Measurements from ENCODE around the gene RNF213.

The RNF213 gene

GRCh38 chr17:80289616-80290015, 29.0 kb downstream of the RNF213 start:
- H3K79me2 ChIP-seq (ENCODE audit: low read length): no peaks in the 10 kb centered on the region
- H3K36me3 ChIP-seq (replicated peaks; ENCODE audit: insufficient read depth, low read length): no peaks in the 10 kb centered on the region
- H4K20me1 ChIP-seq (ENCODE audit: insufficient read depth, low read length): no peaks in the 10 kb centered on the region
- H2AFZ ChIP-seq (ENCODE audit: low read length): no peak overlapping the region
- no peak for DNase-seq
- H3F3A ChIP-seq (ENCODE audit: insufficient read depth, low read length): peaks cover 14% of the 10 kb centered on the region
- H3K4me3 ChIP-seq (ENCODE audit: low read length): no peak overlapping the region
- 0 out of 2 replicates have a peak, but pooled peaks cover 5% of the 10 kb centered on the region for H3K4me1 ChIP-seq (ENCODE audit: low read length)
- H3K9ac ChIP-seq (ENCODE audit: low read length): no peak overlapping the region
- no peaks in the 10 kb centered on the region for H3K9me2 ChIP-seq (replicated peaks; ENCODE audit: insufficient read depth, low read length)
- H3K9me3 ChIP-seq (replicated peaks; ENCODE audit: insufficient read depth, low read length): no peaks in the 10 kb centered on the region
- TF ChIP-seq CTCF (IDR thresholded peaks at IDR 0.05; ENCODE audit: low read length) (no peak), EZH2phosphoT487 (IDR thresholded peaks at IDR 0.05; ENCODE audit: low read length) (no peak), EZH2 (optimal IDR thresholded peaks at IDR 0.05; ENCODE audit: low read depth, low read length) (no peak)
- H3K4me2 ChIP-seq (ENCODE audit: low read depth, low read length): no peak overlapping the region
- no peaks in the 10 kb centered on the region for H3K27me3 ChIP-seq (replicated peaks; ENCODE audit: insufficient read depth, low read length)
- H3K27ac ChIP-seq (ENCODE audit: low read length): no peak overlapping the region

- no peak overlapping the region for H3K4me2 ChIP-seq (ENCODE audit: low read depth, low read length)
- H3K9ac ChIP-seq (ENCODE audit: low read length): no peak overlapping the region
- H3F3A ChIP-seq (ENCODE audit: insufficient read depth, low read length): peaks cover 14% of the 10 kb centered on the region
- H3K9me2 ChIP-seq (replicated peaks; ENCODE audit: insufficient read depth, low read length): no peaks in the 10 kb centered on the region
- H3K9me3 ChIP-seq (replicated peaks; ENCODE audit: insufficient read depth, low read length): no peaks in the 10 kb centered on the region
- H2AFZ ChIP-seq (ENCODE audit: low read length): no peak overlapping the region
- TF ChIP-seq CTCF (IDR thresholded peaks at IDR 0.05; ENCODE audit: low read length) (no peak), EZH2 (optimal IDR thresholded peaks at IDR 0.05; ENCODE audit: low read depth, low read length) (no peak), EZH2phosphoT487 (IDR thresholded peaks at IDR 0.05; ENCODE audit: low read length) (no peak)
- H3K27ac ChIP-seq (ENCODE audit: low read length): no peak overlapping the region
- no peak overlapping the region for H3K4me3 ChIP-seq (ENCODE audit: low read length)
- H3K36me3 ChIP-seq (replicated peaks; ENCODE audit: insufficient read depth, low read length): no peaks in the 10 kb centered on the region
- no peak for DNase-seq
- H4K20me1 ChIP-seq (ENCODE audit: insufficient read depth, low read length): no peaks in the 10 kb centered on the region
- H3K4me1 ChIP-seq (ENCODE audit: low read length): 0 out of 2 replicates have a peak, but pooled peaks cover 5% of the 10 kb centered on the region
- no peaks in the 10 kb centered on the region for H3K27me3 ChIP-seq (replicated peaks; ENCODE audit: insufficient read depth, low read length)
- no peaks in the 10 kb centered on the region for H3K79me2 ChIP-seq (ENCODE audit: low read length)
Measured at GRCh38 chr17:80290156-80290555, 29.5 kb downstream of the RNF213 start.

- no peaks in the 10 kb centered on the region for H3K36me3 ChIP-seq (replicated peaks; ENCODE audit: insufficient read depth, low read length)
- H3K4me3 ChIP-seq (ENCODE audit: low read length): no peak overlapping the region
- no peak for DNase-seq
- peaks cover 14% of the 10 kb centered on the region for H3F3A ChIP-seq (ENCODE audit: insufficient read depth, low read length)
- H3K79me2 ChIP-seq (ENCODE audit: low read length): no peaks in the 10 kb centered on the region
- H4K20me1 ChIP-seq (ENCODE audit: insufficient read depth, low read length): no peaks in the 10 kb centered on the region
- no peak overlapping the region for H3K9ac ChIP-seq (ENCODE audit: low read length)
- no peak overlapping the region for H3K27ac ChIP-seq (ENCODE audit: low read length)
- H3K27me3 ChIP-seq (replicated peaks; ENCODE audit: insufficient read depth, low read length): no peaks in the 10 kb centered on the region
- H2AFZ ChIP-seq (ENCODE audit: low read length): no peak overlapping the region
- TF ChIP-seq EZH2phosphoT487 (IDR thresholded peaks at IDR 0.05; ENCODE audit: low read length): no peak
- H3K4me1 ChIP-seq (ENCODE audit: low read length): 0 out of 2 replicates have a peak, but pooled peaks cover 5% of the 10 kb centered on the region
- H3K9me3 ChIP-seq (replicated peaks; ENCODE audit: insufficient read depth, low read length): no peaks in the 10 kb centered on the region
- H3K9me2 ChIP-seq (replicated peaks; ENCODE audit: insufficient read depth, low read length): no peaks in the 10 kb centered on the region
- no peak overlapping the region for H3K4me2 ChIP-seq (ENCODE audit: low read depth, low read length)
Measured at GRCh38 chr17:80291260-80291659, 30.6 kb downstream of the RNF213 start.

- Histone ChIP-seq H3K27ac (ENCODE audit: low read length) (no peak overlapping the region), H3K36me3 (replicated peaks; ENCODE audit: insufficient read depth, low read length) (no peaks in the 10 kb centered on the region), H3K27me3 (replicated peaks; ENCODE audit: insufficient read depth, low read length) (no peaks in the 10 kb centered on the region), H3K9me2 (replicated peaks; ENCODE audit: insufficient read depth, low read length) (no peaks in the 10 kb centered on the region), H2AFZ (ENCODE audit: low read length) (no peak overlapping the region), H3K4me1 (ENCODE audit: low read length) (0 out of 2 replicates have a peak, but pooled peaks cover 5% of the 10 kb centered on the region), H3K4me3 (ENCODE audit: low read length) (no peak overlapping the region), H3K9me3 (replicated peaks; ENCODE audit: insufficient read depth, low read length) (no peaks in the 10 kb centered on the region), H4K20me1 (ENCODE audit: insufficient read depth, low read length) (no peaks in the 10 kb centered on the region), H3K4me2 (ENCODE audit: low read depth, low read length) (no peak overlapping the region), H3K9ac (ENCODE audit: low read length) (no peak overlapping the region), H3F3A (ENCODE audit: insufficient read depth, low read length) (peaks cover 14% of the 10 kb centered on the region), H3K79me2 (ENCODE audit: low read length) (no peaks in the 10 kb centered on the region)
- TF ChIP-seq CTCF (IDR thresholded peaks at IDR 0.05; ENCODE audit: low read length) (no peak), EZH2 (optimal IDR thresholded peaks at IDR 0.05; ENCODE audit: low read depth, low read length) (no peak)
- DNase-seq: no peak
Measured at GRCh38 chr17:80291691-80292487, 31.2 kb downstream of the RNF213 start.
